Measurements from ENCODE around the gene NEK11. TPM values are rescaled to one million over a fixed set of nuclear protein-coding genes. Genes with fewer than 3 reads are reported as not detected.
"Not testable (repeated sequence)": the region's sequence is repeated elsewhere in the genome, so short reads cannot be mapped to it uniquely, and the experiment has no call there.

The NEK11 gene
- polyA plus RNA-seq, 1 donor from 2014 or later: 6.1 TPM

GRCh38 chr3:131038326-131038725, 11.6 kb downstream of the NEK11 start:
- Histone ChIP-seq H4K20me1 (ENCODE audit: insufficient read depth) (no peaks in the 10 kb centered on the region), H3K9me3 (ENCODE audit: low read length) (no peaks in the 10 kb centered on the region), H3K79me2 (replicated peaks; ENCODE audit: insufficient read depth, low read length) (no peaks in the 10 kb centered on the region), H3K27me3 (ENCODE audit: insufficient read depth, low read depth, low read length) (no peaks in the 10 kb centered on the region), H3K27ac (ENCODE audit: low read length) (no peak overlapping the region), H3K36me3 (ENCODE audit: insufficient read depth, low read length) (no peaks in the 10 kb centered on the region), H3K9me2 (ENCODE audit: insufficient read depth, low read length) (no peaks in the 10 kb centered on the region), H2AFZ (ENCODE audit: low read depth, low read length) (no peak overlapping the region), H3K4me2 (ENCODE audit: low read length) (no peak overlapping the region), H3K9ac (ENCODE audit: low read length) (no peak overlapping the region), H3K4me3 (ENCODE audit: low read length) (no peak overlapping the region), H3F3A (ENCODE audit: insufficient read depth, low read length, poor library complexity, severe bottlenecking) (no peaks in the 10 kb centered on the region)
- TF ChIP-seq RAD21 (conservative IDR thresholded peaks at IDR 0.05): no peak
- no peak for TF ChIP-seq EP300 (conservative IDR thresholded peaks at IDR 0.05; ENCODE audit: poor library complexity, severe bottlenecking)
- no peak for TF ChIP-seq SMC3 (conservative IDR thresholded peaks at IDR 0.05; ENCODE audit: poor library complexity)
- no peak for TF ChIP-seq REST (IDR thresholded peaks at IDR 0.05; ENCODE audit: borderline replicate concordance)

DNA sequence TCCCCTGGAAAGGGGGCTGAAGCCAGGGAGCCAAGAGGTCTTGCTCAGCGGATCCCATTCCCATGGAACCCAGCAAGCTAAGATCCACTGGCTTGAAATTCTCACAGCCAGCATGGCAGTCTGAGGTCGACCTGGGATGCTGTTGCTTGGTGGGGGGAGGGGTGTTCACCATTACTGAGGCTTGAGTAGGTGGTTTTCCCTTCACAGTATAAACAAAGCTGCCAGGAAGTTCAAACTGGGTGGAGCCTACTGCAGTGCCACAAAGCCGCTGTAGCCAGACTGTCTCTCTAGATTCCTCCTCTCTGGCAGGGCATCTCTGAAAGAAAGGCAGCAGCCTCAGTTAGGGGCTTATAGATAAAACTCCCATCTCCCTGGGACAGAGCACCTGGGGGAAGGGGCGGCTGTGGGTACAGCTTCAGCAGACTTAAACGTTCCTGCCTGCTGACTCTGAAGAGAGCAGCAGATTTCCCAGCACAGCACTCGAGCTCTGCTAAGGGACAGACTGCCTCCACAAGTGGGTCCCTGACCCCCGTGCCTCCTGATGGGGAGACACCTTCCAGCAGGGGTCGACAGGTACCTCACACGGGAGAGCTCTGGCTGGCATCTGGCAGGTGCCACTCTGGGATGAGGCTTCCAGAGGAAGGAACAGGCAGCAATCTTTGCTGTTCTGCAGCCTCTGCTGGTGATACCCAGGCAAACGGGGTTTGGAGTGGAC, 15.8 kb downstream of the NEK11 start:
- not testable (repeated sequence) for H2AFZ ChIP-seq (ENCODE audit: low read depth, low read length); H3K4me2 ChIP-seq (ENCODE audit: low read length); H3K9me3 ChIP-seq (ENCODE audit: low read length); H3F3A ChIP-seq (ENCODE audit: insufficient read depth, low read length, poor library complexity, severe bottlenecking); H4K20me1 ChIP-seq (ENCODE audit: insufficient read depth); H3K36me3 ChIP-seq (ENCODE audit: insufficient read depth, low read length); H3K9me2 ChIP-seq (ENCODE audit: insufficient read depth, low read length); H3K9ac ChIP-seq (ENCODE audit: low read length); H3K79me2 ChIP-seq (replicated peaks; ENCODE audit: insufficient read depth, low read length); H3K4me3 ChIP-seq (ENCODE audit: low read length); H3K27ac ChIP-seq (ENCODE audit: low read length); H3K27me3 ChIP-seq (ENCODE audit: insufficient read depth, low read depth, low read length)

DNA sequence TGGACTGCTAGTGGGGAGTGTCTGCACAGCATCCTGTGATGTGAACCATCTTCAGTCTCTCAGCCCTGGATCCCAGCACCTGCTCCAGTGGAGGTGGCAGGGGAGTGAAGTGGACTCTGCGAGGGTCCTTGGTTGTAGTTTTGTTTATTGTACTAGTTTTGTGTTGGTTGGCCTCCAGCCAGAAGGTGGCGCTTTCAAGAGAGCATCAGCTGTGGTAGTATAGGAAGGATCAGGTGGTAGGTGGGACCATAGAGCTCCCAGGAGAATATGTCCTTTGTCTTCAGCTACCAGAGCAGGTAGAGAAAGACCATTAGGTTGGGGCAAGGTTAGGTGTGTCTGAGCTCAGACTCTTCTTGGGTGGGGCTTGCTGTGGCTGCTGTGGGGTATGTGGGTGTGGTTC, 20.9 kb downstream of the NEK11 start:
- no peaks in the 10 kb centered on the region for H3K79me2 ChIP-seq (replicated peaks; ENCODE audit: insufficient read depth, low read length)
- H3K9me3 ChIP-seq (ENCODE audit: low read length): no peaks in the 10 kb centered on the region
- no peaks in the 10 kb centered on the region for H3K27me3 ChIP-seq (ENCODE audit: insufficient read depth, low read depth, low read length)
- H2AFZ ChIP-seq (ENCODE audit: low read depth, low read length): no peak overlapping the region
- no peak for TF ChIP-seq REST (IDR thresholded peaks at IDR 0.05; ENCODE audit: borderline replicate concordance)
- TF ChIP-seq SMC3 (conservative IDR thresholded peaks at IDR 0.05; ENCODE audit: poor library complexity): no peak
- TF ChIP-seq TAF1 (IDR thresholded peaks at IDR 0.05; ENCODE audit: low read depth): no peak
- TF ChIP-seq POLR2AphosphoS5 (IDR thresholded peaks at IDR 0.05): no peak
- TF ChIP-seq EZH2 (IDR thresholded peaks at IDR 0.05; ENCODE audit: borderline replicate concordance, insufficient read depth, low read length, poor library complexity, severe bottlenecking): no peak
- no peak for TF ChIP-seq EP300 (conservative IDR thresholded peaks at IDR 0.05; ENCODE audit: poor library complexity, severe bottlenecking)
- H4K20me1 ChIP-seq (ENCODE audit: insufficient read depth): no peaks in the 10 kb centered on the region
- no peak overlapping the region for H3K4me2 ChIP-seq (ENCODE audit: low read length)
- no peak overlapping the region for H3K4me3 ChIP-seq (ENCODE audit: low read length)
- no peaks in the 10 kb centered on the region for H3K9me2 ChIP-seq (ENCODE audit: insufficient read depth, low read length)
- no peaks in the 10 kb centered on the region for H3F3A ChIP-seq (ENCODE audit: insufficient read depth, low read length, poor library complexity, severe bottlenecking)
- no peaks in the 10 kb centered on the region for H3K36me3 ChIP-seq (ENCODE audit: insufficient read depth, low read length)
- no peak overlapping the region for H3K9ac ChIP-seq (ENCODE audit: low read length)
- no peak overlapping the region for H3K27ac ChIP-seq (ENCODE audit: low read length)
